Vagina (tissue), 2 donors: ENCODE results near the gene ALDOC. TPM values are rescaled to one million over a fixed set of nuclear protein-coding genes. Genes with fewer than 3 reads are reported as not detected.
A peak's percentile ranks its signal among the peaks of the same experiment; 100 is the strongest.

Experiments
- DNase-seq, 2 donors: peaks; one replicate each; pipeline ENCODE4 v3.0.0-alpha.2; 2017; ENCODE audit errors: extremely low spot score in 2 of 2
- H3K27ac ChIP-seq: fragments of 200-600 bp; sonication (generic); one replicate; pipeline ENCODE4 v1.5.1; 2019
- H3K27me3 ChIP-seq: fragments of 200-600 bp; sonication (generic); one replicate; pipeline ENCODE4 v1.5.1; 2019
- H3K36me3 ChIP-seq, 2 donors: fragments of 200-600 bp; sonication (generic); one replicate each; pipeline ENCODE4 v1.5.1; 2017 to 2019
- H3K4me1 ChIP-seq: fragments of 200-600 bp; sonication (generic); one replicate; pipeline ENCODE4 v1.5.1; 2019
- H3K4me3 ChIP-seq, 2 donors: fragments of 200-600 bp; sonication (generic); 1 replicate in 1 of 2; 2 replicates in 1 of 2; pipeline ENCODE4 v1.5.1; 2016 to 2019
- H3K9me3 ChIP-seq: fragments of 200-600 bp; sonication (generic); one replicate; pipeline ENCODE4 v1.5.1; 2019
- CTCF ChIP-seq, 3 experiments: fragments of 450-650 bp in 2 of 3; fragments of 200-600 bp in 1 of 3; sonication (generic) in 1 of 3; IDR thresholded peaks; one replicate each; pipeline ENCODE4 v1.5.1; 2017 to 2019; ENCODE audit warnings: antibody characterized with exemption in 3 of 3, mild to moderate bottlenecking in 2 of 3, moderate library complexity in 2 of 3
- POLR2A ChIP-seq, 2 donors: fragments of 450-650 bp; IDR thresholded peaks; one replicate each; pipeline ENCODE4 v1.6.1; 2017; ENCODE audit warnings: antibody characterized with exemption in 2 of 2, mild to moderate bottlenecking in 2 of 2, moderate library complexity in 2 of 2
- POLR2AphosphoS5 ChIP-seq, 2 donors: sonication (generic); formaldehyde crosslinking; IDR thresholded peaks; one replicate each; pipeline ENCODE4 v1.9.0; 2017; ENCODE audit warnings: antibody characterized with exemption in 2 of 2, mild to moderate bottlenecking in 2 of 2, low read depth in 1 of 2; ENCODE audit not compliant: insufficient read depth in 1 of 2
- intact Hi-C: fragments of 100-400 bp; cut with DNase I; formaldehyde crosslinking; loops from one replicate; pipeline ENCODE4 v1.15.1; 2023
- total RNA-seq: library from RNA; depleted of rRNA; stranded (reverse); fragments of >200 nt; gene quantifications from one replicate; pipeline ENCODE4 v1.2.3, GENCODE V29; 2016

ALDOC gene
- total RNA-seq, 1 donor from 2014 or later, result 20.1 TPM

GRCh38 chr17:28573521-28573920 lies 3.2 kb downstream of the ALDOC start:
- H3K4me1 ChIP-seq, result peaks cover 33% of the 10 kb centered on the region
- no peak for TF ChIP-seq POLR2A (IDR thresholded peaks at IDR 0.05)
- H3K36me3 ChIP-seq, result no peaks in the 10 kb centered on the region
- H3K4me3 ChIP-seq, result no peak overlapping the region
- intact Hi-C loops, result no loop called here
- DNase-seq, result no peak
- no peaks in the 10 kb centered on the region for H3K9me3 ChIP-seq
- no peaks in the 10 kb centered on the region for H3K27me3 ChIP-seq
- H3K27ac ChIP-seq, result no peak overlapping the region

- H3K36me3 ChIP-seq, result no peaks in the 10 kb centered on the region
- peaks cover 33% of the 10 kb centered on the region for H3K4me1 ChIP-seq
- no peak for DNase-seq
- TF ChIP-seq POLR2AphosphoS5 (IDR thresholded peaks at IDR 0.05; ENCODE audit: insufficient read depth in 1 of 2, low read depth in 1 of 2), result no peak
- TF ChIP-seq POLR2A (IDR thresholded peaks at IDR 0.05), result no peak
- no peak for TF ChIP-seq CTCF (IDR thresholded peaks at IDR 0.05)
- H3K27ac ChIP-seq, result no peak overlapping the region
- no peaks in the 10 kb centered on the region for H3K9me3 ChIP-seq
- no peak overlapping the region for H3K4me3 ChIP-seq
- no peaks in the 10 kb centered on the region for H3K27me3 ChIP-seq
- intact Hi-C loops, result no loop called here
Measured at GRCh38 chr17:28573040-28573380, 3.7 kb downstream of the ALDOC start.

GRCh38 chr17:28572259-28573039 lies 4.2 kb downstream of the ALDOC start:
- Histone ChIP-seq H3K4me1 (peaks cover 31% of the 10 kb centered on the region), H3K27ac (peak overlapping the region; percentile 90)

GRCh38 chr17:28571361-28572122 lies 5.2 kb downstream of the ALDOC start, which contains the start of gene PIGS:
Gene PIGS (minus strand): TSS chr17:28571524. CDS start chr17:28571496, 28 bp downstream.
- Histone ChIP-seq H3K4me1 (peaks cover 25% of the 10 kb centered on the region), H3K27ac (peak within 1 kb of the TSS; percentile 90), H3K36me3 (no peaks in the 10 kb centered on the region), H3K9me3 (no peaks in the 10 kb centered on the region), H3K27me3 (no peaks in the 10 kb centered on the region), H3K4me3 (peak within 1 kb of the TSS; percentile 72 to 99)
- intact Hi-C loops, result no loop called here
- peak; percentile 88 to 91 for TF ChIP-seq POLR2AphosphoS5 (IDR thresholded peaks at IDR 0.05; ENCODE audit: insufficient read depth in 1 of 2, low read depth in 1 of 2)
- TF ChIP-seq CTCF (IDR thresholded peaks at IDR 0.05), result no peak
- peak; percentile 21 to 60 for TF ChIP-seq POLR2A (IDR thresholded peaks at IDR 0.05)
- peak in 1 of 2 donors; percentile 95 for DNase-seq

More at GRCh38 chr17:28572259-28573039, 4.2 kb downstream of the ALDOC start:
- intact Hi-C loops, result no loop called here
- TF ChIP-seq POLR2A (IDR thresholded peaks at IDR 0.05) (no peak), CTCF (IDR thresholded peaks at IDR 0.05) (no peak), POLR2AphosphoS5 (IDR thresholded peaks at IDR 0.05; ENCODE audit: insufficient read depth in 1 of 2, low read depth in 1 of 2) (no peak)
- no peaks in the 10 kb centered on the region for H3K36me3 ChIP-seq
- H3K9me3 ChIP-seq, result no peaks in the 10 kb centered on the region
- DNase-seq, result no peak
- H3K27me3 ChIP-seq, result no peaks in the 10 kb centered on the region
- peak overlapping the region; percentile 72 to 99 for H3K4me3 ChIP-seq

GRCh38 chr17:28570716-28571360 lies 5.9 kb downstream of the ALDOC start:
- no peaks in the 10 kb centered on the region for H3K27me3 ChIP-seq
- no peaks in the 10 kb centered on the region for H3K9me3 ChIP-seq
- peak overlapping the region; percentile 90 for H3K27ac ChIP-seq
- peak overlapping the region; percentile 72 to 99 for H3K4me3 ChIP-seq
- peaks cover 22% of the 10 kb centered on the region for H3K4me1 ChIP-seq
- DNase-seq, result no peak
- intact Hi-C loops, result no loop called here
- TF ChIP-seq CTCF (IDR thresholded peaks at IDR 0.05), result no peak
- TF ChIP-seq POLR2A (IDR thresholded peaks at IDR 0.05), result no peak
- TF ChIP-seq POLR2AphosphoS5 (IDR thresholded peaks at IDR 0.05; ENCODE audit: insufficient read depth in 1 of 2, low read depth in 1 of 2), result no peak
- no peaks in the 10 kb centered on the region for H3K36me3 ChIP-seq
